HG02885 (cell line): ENCODE results near the gene SHH.

ENCODE experiments used
- ATAC-seq: cut with Tn5 transposase; IDR thresholded peaks from one replicate; pipeline ENCODE4 v1.9.1; 2021; ENCODE audit warnings: mild to moderate bottlenecking; ENCODE audit not compliant: unreplicated experiment, poor library complexity

SHH gene

GRCh38 chr7:155750255-155751125 is 61.8 kb downstream of the SHH start:
- no peak for ATAC-seq
